Liver (tissue), 9 donors: ENCODE results near the gene NEIL3. TPM values are rescaled to one million over a fixed set of nuclear protein-coding genes. Genes with fewer than 3 reads are reported as not detected.

Experiments used
- DNase-seq: peaks from one replicate; pipeline ENCODE4 v3.0.0-alpha.2; 2017; ENCODE audit warnings: low spot score
- H3K27ac ChIP-seq, 2 donors: one replicate each; pipeline ENCODE4 v1.7.0; 2013; ENCODE audit warnings: inconsistent platforms in 2 of 2, low read length in 2 of 2, control low read depth in 1 of 2, low read depth in 1 of 2, mild to moderate bottlenecking in 1 of 2
- H3K27me3 ChIP-seq, 4 donors: one replicate each; pipeline versions ENCODE4 v1.6.1 to v1.7.0; 2013; ENCODE audit warnings: low read length in 3 of 4, inconsistent platforms in 1 of 4, mild to moderate bottlenecking in 1 of 4, moderate library complexity in 1 of 4; ENCODE audit not compliant: control insufficient read depth in 4 of 4, insufficient read depth in 4 of 4
- H3K36me3 ChIP-seq, 4 donors: one replicate each; pipeline versions ENCODE4 v1.6.1 to v1.7.0; 2013; ENCODE audit warnings: low read length in 3 of 4, mild to moderate bottlenecking in 3 of 4, low read depth in 1 of 4, moderate library complexity in 1 of 4; ENCODE audit not compliant: control insufficient read depth in 4 of 4, insufficient read depth in 3 of 4
- H3K4me1 ChIP-seq, 4 donors: one replicate each; pipeline versions ENCODE4 v1.6.1 to v1.7.0; 2013; ENCODE audit warnings: low read length in 3 of 4, mild to moderate bottlenecking in 3 of 4, moderate library complexity in 1 of 4; ENCODE audit not compliant: control insufficient read depth in 4 of 4, insufficient read depth in 4 of 4
- H3K4me3 ChIP-seq, 3 donors: one replicate each; pipeline versions ENCODE4 v1.6.1 to v1.7.0; 2013; ENCODE audit warnings: low read length in 3 of 3, control low read depth in 1 of 3, low read depth in 1 of 3, mild to moderate bottlenecking in 1 of 3
- H3K9ac ChIP-seq, 2 donors: one replicate each; pipeline ENCODE4 v1.7.0; 2013; ENCODE audit warnings: low read length in 2 of 2, mild to moderate bottlenecking in 2 of 2, moderate library complexity in 2 of 2, control low read depth in 1 of 2, low read depth in 1 of 2
- H3K9me3 ChIP-seq, 4 donors: one replicate each; pipeline versions ENCODE4 v1.6.1 to v1.7.0; 2013; ENCODE audit warnings: low read length in 3 of 4; ENCODE audit not compliant: control insufficient read depth in 4 of 4
- ATF3 ChIP-seq: IDR thresholded peaks from 2 replicates; pipeline ENCODE4 v1.6.1; 2016; ENCODE audit warnings: antibody characterized with exemption
- EGR1 ChIP-seq, 2 donors: IDR thresholded peaks; 2 replicates each; pipeline ENCODE4 v1.6.1; 2016 to 2018; ENCODE audit warnings: antibody characterized with exemption in 2 of 2, low read depth in 2 of 2
- FOXA1 ChIP-seq: IDR thresholded peaks from 2 replicates; pipeline ENCODE4 v1.6.1; 2016; ENCODE audit warnings: antibody characterized with exemption
- FOXA2 ChIP-seq: IDR thresholded peaks from 2 replicates; pipeline ENCODE4 v1.6.1; 2016; ENCODE audit warnings: antibody characterized with exemption
- GABPA ChIP-seq, 2 donors: IDR thresholded peaks in 1 of 2; conservative IDR thresholded peaks in 1 of 2; 2 replicates each; pipeline ENCODE4 v1.6.1; 2016; ENCODE audit warnings: antibody characterized with exemption in 2 of 2, mild to moderate bottlenecking in 1 of 2, moderate library complexity in 1 of 2
- HNF4A ChIP-seq, 2 donors: conservative IDR thresholded peaks; 2 replicates each; pipeline ENCODE4 v1.6.1; 2016; ENCODE audit warnings: antibody characterized with exemption in 2 of 2, mild to moderate bottlenecking in 2 of 2
- HNF4G ChIP-seq: IDR thresholded peaks from 2 replicates; pipeline ENCODE4 v1.6.1; 2016; ENCODE audit warnings: antibody characterized with exemption
- JUND ChIP-seq, 2 donors: IDR thresholded peaks; 2 replicates each; pipeline ENCODE4 v1.6.1; 2016; ENCODE audit warnings: antibody characterized with exemption in 2 of 2
- MAX ChIP-seq: IDR thresholded peaks from 2 replicates; pipeline ENCODE4 v1.6.1; 2016; ENCODE audit warnings: antibody characterized with exemption
- NR2F2 ChIP-seq: IDR thresholded peaks from 2 replicates; pipeline ENCODE4 v1.6.1; 2016; ENCODE audit warnings: antibody characterized with exemption
- RAD21 ChIP-seq, 2 donors: IDR thresholded peaks; 2 replicates each; pipeline ENCODE4 v1.6.1; 2016; ENCODE audit warnings: antibody characterized with exemption in 2 of 2, mild to moderate bottlenecking in 2 of 2
- RXRA ChIP-seq, 2 donors: IDR thresholded peaks; 2 replicates each; pipeline ENCODE4 v1.6.1; 2017 to 2018; ENCODE audit warnings: antibody characterized with exemption in 2 of 2, mild to moderate bottlenecking in 1 of 2
- SP1 ChIP-seq: IDR thresholded peaks from 2 replicates; pipeline ENCODE4 v1.6.1; 2018; ENCODE audit warnings: antibody characterized with exemption, mild to moderate bottlenecking
- TAF1 ChIP-seq: conservative IDR thresholded peaks from 2 replicates; pipeline ENCODE4 v1.6.1; 2016; ENCODE audit warnings: antibody characterized with exemption, mild to moderate bottlenecking
- YY1 ChIP-seq: IDR thresholded peaks from 2 replicates; pipeline ENCODE4 v1.6.1; 2016; ENCODE audit warnings: antibody characterized with exemption, mild to moderate bottlenecking
- WGBS: extraction: QIAGEN DNeasy Blood & Tissue Kit; methylation state at CpG from one replicate; pipeline ENCODE4 v1.1.7; 2013; 5-methylcytosine and 5-hydroxymethylcytosine counted together
- polyA plus RNA-seq, 2 donors: library from polyadenylated mRNA; stranded (reverse) in 1 of 2; unstranded in 1 of 2; fragments of 200-250 nt in 1 of 2; fragments of >200 nt in 1 of 2; fragmentation: Nextera tagmentation in 1 of 2; extraction: Ambion mirVana in 1 of 2; gene quantifications; one replicate each; pipeline versions ENCODE4 v1.2.1 to v1.2.3, GENCODE V29; 2013 to 2015
- total RNA-seq, 2 donors: library from RNA; depleted of rRNA; stranded (reverse); fragments of >200 nt; gene quantifications; one replicate each; pipeline ENCODE4 v1.2.3, GENCODE V29; 2014
- TF ChIP-seq, protein P1 (sequence below): IDR thresholded peaks from 2 replicates; pipeline ENCODE4 v1.6.1; 2016; ENCODE audit warnings: antibody characterized with exemption, mild to moderate bottlenecking
- TF ChIP-seq, protein P2 (sequence below): fragments of 150-350 bp; IDR thresholded peaks from 2 replicates; pipeline ENCODE4 v1.5.1; 2017; ENCODE audit warnings: improper control_type of control experiment, low read depth, low read length; ENCODE audit not compliant: missing input control
- donor health status: healthy.
- donor health status: healthy.
- donor health status: healthy.
- donor health status: healthy.
- donor health status: healthy.

The NEIL3 gene
- total and polyA plus RNA-seq, 4 donors = 0.07 to 11.0 (median 0.19) TPM

- H3K4me3 ChIP-seq = no peak overlapping the region
- H3K9ac ChIP-seq = no peak overlapping the region
- peaks cover 0 to 6% (median 6%) of the 10 kb centered on the region in 4 donors for H3K4me1 ChIP-seq
- WGBS = 47% methylated on average over 1 of the region's 1 CpG
- H3K9me3 ChIP-seq = no peaks in the 10 kb centered on the region
- H3K36me3 ChIP-seq = no peaks in the 10 kb centered on the region
- H3K27ac ChIP-seq = no peak overlapping the region
- DNase-seq = no peak
- no peaks in the 10 kb centered on the region for H3K27me3 ChIP-seq
- TF ChIP-seq ATF3 (no peak), RAD21 (IDR thresholded peaks at IDR 0.05) (no peak), HNF4A (conservative IDR thresholded peaks at IDR 0.05) (no peak), HNF4G (no peak), MAX (no peak)
These were observed 3.6 kb downstream of the NEIL3 start for GRCh38 chr4:177313263-177313662.

DNA sequence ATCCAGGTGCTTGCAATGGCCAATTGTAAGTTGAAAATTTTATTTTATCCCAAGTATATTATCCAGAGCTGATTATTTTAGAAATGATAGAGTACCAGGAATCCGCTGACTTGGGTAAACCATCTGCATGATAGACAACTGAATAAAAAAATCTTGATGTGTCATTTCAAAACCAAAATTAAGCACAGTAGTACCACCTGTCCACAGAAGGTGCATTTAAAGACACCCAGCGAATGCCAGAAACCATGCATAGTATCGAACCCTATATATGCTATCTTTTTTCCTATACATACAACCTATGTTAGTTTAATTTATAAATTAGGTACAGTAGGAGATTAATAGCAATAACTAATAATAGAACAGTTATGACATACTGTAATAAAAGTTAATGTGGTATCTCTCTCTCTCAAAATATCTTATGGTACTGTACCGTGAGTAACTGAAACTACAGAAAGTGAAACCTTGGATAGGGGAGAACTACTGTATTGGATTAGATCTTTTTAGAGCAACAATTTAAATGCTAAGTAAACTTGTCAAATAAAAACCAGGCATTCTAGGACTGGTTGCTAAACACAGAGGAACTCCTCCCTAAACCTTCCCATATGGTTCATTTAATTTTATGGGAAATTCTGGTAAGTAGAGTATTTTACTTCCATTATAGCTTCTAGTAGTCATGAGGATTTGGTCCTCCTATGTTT lies 6.2 kb downstream of the NEIL3 start:
- H3K27me3 ChIP-seq = no peaks in the 10 kb centered on the region
- no peak overlapping the region for H3K27ac ChIP-seq
- H3K4me1 ChIP-seq = no peaks in the 10 kb centered on the region
- no peak for DNase-seq
- TF ChIP-seq, protein P1, sequence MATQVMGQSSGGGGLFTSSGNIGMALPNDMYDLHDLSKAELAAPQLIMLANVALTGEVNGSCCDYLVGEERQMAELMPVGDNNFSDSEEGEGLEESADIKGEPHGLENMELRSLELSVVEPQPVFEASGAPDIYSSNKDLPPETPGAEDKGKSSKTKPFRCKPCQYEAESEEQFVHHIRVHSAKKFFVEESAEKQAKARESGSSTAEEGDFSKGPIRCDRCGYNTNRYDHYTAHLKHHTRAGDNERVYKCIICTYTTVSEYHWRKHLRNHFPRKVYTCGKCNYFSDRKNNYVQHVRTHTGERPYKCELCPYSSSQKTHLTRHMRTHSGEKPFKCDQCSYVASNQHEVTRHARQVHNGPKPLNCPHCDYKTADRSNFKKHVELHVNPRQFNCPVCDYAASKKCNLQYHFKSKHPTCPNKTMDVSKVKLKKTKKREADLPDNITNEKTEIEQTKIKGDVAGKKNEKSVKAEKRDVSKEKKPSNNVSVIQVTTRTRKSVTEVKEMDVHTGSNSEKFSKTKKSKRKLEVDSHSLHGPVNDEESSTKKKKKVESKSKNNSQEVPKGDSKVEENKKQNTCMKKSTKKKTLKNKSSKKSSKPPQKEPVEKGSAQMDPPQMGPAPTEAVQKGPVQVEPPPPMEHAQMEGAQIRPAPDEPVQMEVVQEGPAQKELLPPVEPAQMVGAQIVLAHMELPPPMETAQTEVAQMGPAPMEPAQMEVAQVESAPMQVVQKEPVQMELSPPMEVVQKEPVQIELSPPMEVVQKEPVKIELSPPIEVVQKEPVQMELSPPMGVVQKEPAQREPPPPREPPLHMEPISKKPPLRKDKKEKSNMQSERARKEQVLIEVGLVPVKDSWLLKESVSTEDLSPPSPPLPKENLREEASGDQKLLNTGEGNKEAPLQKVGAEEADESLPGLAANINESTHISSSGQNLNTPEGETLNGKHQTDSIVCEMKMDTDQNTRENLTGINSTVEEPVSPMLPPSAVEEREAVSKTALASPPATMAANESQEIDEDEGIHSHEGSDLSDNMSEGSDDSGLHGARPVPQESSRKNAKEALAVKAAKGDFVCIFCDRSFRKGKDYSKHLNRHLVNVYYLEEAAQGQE = no peak
- no peak for TF ChIP-seq ATF3
- TF ChIP-seq RXRA (IDR thresholded peaks at IDR 0.05) = no peak
- no peak for TF ChIP-seq GABPA (IDR thresholded peaks at IDR 0.05 in 1 of 2, conservative IDR thresholded peaks at IDR 0.05 in 1 of 2)
- TF ChIP-seq FOXA2 = no peak
- no peak for TF ChIP-seq RAD21 (IDR thresholded peaks at IDR 0.05)
- no peak for TF ChIP-seq SP1
- TF ChIP-seq FOXA1 = no peak
- no peak for TF ChIP-seq MAX
- no peak for TF ChIP-seq HNF4G
- TF ChIP-seq TAF1 = no peak
- TF ChIP-seq YY1 = no peak
- TF ChIP-seq, protein P2, sequence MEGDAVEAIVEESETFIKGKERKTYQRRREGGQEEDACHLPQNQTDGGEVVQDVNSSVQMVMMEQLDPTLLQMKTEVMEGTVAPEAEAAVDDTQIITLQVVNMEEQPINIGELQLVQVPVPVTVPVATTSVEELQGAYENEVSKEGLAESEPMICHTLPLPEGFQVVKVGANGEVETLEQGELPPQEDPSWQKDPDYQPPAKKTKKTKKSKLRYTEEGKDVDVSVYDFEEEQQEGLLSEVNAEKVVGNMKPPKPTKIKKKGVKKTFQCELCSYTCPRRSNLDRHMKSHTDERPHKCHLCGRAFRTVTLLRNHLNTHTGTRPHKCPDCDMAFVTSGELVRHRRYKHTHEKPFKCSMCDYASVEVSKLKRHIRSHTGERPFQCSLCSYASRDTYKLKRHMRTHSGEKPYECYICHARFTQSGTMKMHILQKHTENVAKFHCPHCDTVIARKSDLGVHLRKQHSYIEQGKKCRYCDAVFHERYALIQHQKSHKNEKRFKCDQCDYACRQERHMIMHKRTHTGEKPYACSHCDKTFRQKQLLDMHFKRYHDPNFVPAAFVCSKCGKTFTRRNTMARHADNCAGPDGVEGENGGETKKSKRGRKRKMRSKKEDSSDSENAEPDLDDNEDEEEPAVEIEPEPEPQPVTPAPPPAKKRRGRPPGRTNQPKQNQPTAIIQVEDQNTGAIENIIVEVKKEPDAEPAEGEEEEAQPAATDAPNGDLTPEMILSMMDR = no peak
- no peak for TF ChIP-seq HNF4A (conservative IDR thresholded peaks at IDR 0.05)
- no peak for TF ChIP-seq EGR1 (IDR thresholded peaks at IDR 0.05; ENCODE audit: low read depth in 2 of 2)
- TF ChIP-seq JUND (IDR thresholded peaks at IDR 0.05) = no peak
- no peak for TF ChIP-seq NR2F2
- 89% methylated on average over 4 of the region's 4 CpGs for WGBS
- no peak overlapping the region for H3K4me3 ChIP-seq
- H3K9ac ChIP-seq = no peak overlapping the region
- no peaks in the 10 kb centered on the region for H3K36me3 ChIP-seq
- H3K9me3 ChIP-seq = no peaks in the 10 kb centered on the region
